Measurements from ENCODE around the gene KLF8. TPM values are rescaled to one million over a fixed set of nuclear protein-coding genes. Genes with fewer than 3 reads are reported as not detected.

KLF8 gene
- total and polyA plus RNA-seq, 2 experiments from 2014 or later: 1.7 to 1.8 TPM

- in situ Hi-C loops (cut with MboI): no loop called here
These were observed 21.9 kb downstream of the KLF8 start for GRCh38 chrX:56253832-56254703.

GRCh38 chrX:56268888-56269287 is 36.7 kb downstream of the KLF8 start:
- H3F3A ChIP-seq (ENCODE audit: insufficient read depth): no peaks in the 10 kb centered on the region
- no peaks in the 10 kb centered on the region for H3K9me2 ChIP-seq (ENCODE audit: insufficient read depth)
- H3K9me3 ChIP-seq (ENCODE audit: low read depth): no peaks in the 10 kb centered on the region
- no peaks in the 10 kb centered on the region for H3K4me1 ChIP-seq (ENCODE audit: insufficient read depth)
- in situ Hi-C loops (cut with MboI): no loop called here
- no peaks in the 10 kb centered on the region for H4K20me1 ChIP-seq (ENCODE audit: insufficient read depth)
- no peaks in the 10 kb centered on the region for H3K36me3 ChIP-seq (ENCODE audit: low read depth)
- H3K4me3 ChIP-seq: no peak overlapping the region
- H3K4me2 ChIP-seq (ENCODE audit: unreplicated experiment): no peak overlapping the region
- no peak for DNase-seq
- no peak for TF ChIP-seq EZH2 (IDR thresholded peaks at IDR 0.05; ENCODE audit: insufficient read depth, poor library complexity, severe bottlenecking)
- TF ChIP-seq EZH2phosphoT487 (IDR thresholded peaks at IDR 0.05; ENCODE audit: insufficient read depth, low read depth): no peak
- no peaks in the 10 kb centered on the region for H3K79me2 ChIP-seq (ENCODE audit: insufficient read depth)
- WGBS, 2 experiments (ENCODE audit: low coverage in 1 of 2, low lambda C conversion rate in 2 of 2, missing lambda C conversion rate in 2 of 2): 62 to 83% methylated on average over 1 of the region's 1 CpG
- no peaks in the 10 kb centered on the region for H3K27me3 ChIP-seq (replicated peaks; ENCODE audit: insufficient read depth)
- no peak overlapping the region for H3K9ac ChIP-seq
- no peak overlapping the region for H2AFZ ChIP-seq
- H3K27ac ChIP-seq: no peak overlapping the region

More at GRCh38 chrX:56253832-56254703, 21.9 kb downstream of the KLF8 start:
- 69 to 86% methylated on average over 8 to 10 of the region's 10 CpGs for WGBS, 2 experiments (ENCODE audit: low coverage in 1 of 2, low lambda C conversion rate in 2 of 2, missing lambda C conversion rate in 2 of 2)
- DNase-seq: no peak
- H3K27ac ChIP-seq: no peak overlapping the region
- H3K4me1 ChIP-seq (ENCODE audit: insufficient read depth): no peaks in the 10 kb centered on the region
- no peak overlapping the region for H3K9ac ChIP-seq
- no peaks in the 10 kb centered on the region for H4K20me1 ChIP-seq (ENCODE audit: insufficient read depth)
- H3K27me3 ChIP-seq (replicated peaks; ENCODE audit: insufficient read depth): no peaks in the 10 kb centered on the region
- no peak overlapping the region for H2AFZ ChIP-seq
- TF ChIP-seq EZH2 (IDR thresholded peaks at IDR 0.05; ENCODE audit: insufficient read depth, poor library complexity, severe bottlenecking): no peak
- TF ChIP-seq EZH2phosphoT487 (IDR thresholded peaks at IDR 0.05; ENCODE audit: insufficient read depth, low read depth): no peak
- H3K79me2 ChIP-seq (ENCODE audit: insufficient read depth): no peaks in the 10 kb centered on the region
- no peaks in the 10 kb centered on the region for H3K36me3 ChIP-seq (ENCODE audit: low read depth)
- no peak overlapping the region for H3K4me3 ChIP-seq
- H3K9me3 ChIP-seq (ENCODE audit: low read depth): no peaks in the 10 kb centered on the region
- H3F3A ChIP-seq (ENCODE audit: insufficient read depth): no peaks in the 10 kb centered on the region
- no peak overlapping the region for H3K4me2 ChIP-seq (ENCODE audit: unreplicated experiment)
- no peaks in the 10 kb centered on the region for H3K9me2 ChIP-seq (ENCODE audit: insufficient read depth)

DNA sequence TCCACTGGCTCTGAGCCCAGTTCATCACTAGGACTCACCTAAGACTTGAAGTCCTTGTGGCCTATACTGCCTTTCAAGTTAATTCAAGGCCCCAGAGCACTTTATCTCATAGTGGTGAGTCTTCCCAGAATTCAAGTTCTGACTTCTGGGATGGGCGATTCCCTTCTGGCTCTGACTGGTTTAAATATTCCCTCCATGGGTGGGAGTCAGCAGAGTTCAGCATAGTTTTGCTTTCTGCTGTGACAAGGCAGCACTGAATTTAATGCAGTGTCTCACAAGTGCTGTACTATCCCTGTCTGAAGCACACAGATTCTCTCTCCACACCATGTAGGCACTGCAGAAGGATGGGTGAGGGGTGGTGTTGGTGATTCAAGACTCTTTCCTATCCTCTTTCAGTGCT is 46.5 kb downstream of the KLF8 start:
- no peaks in the 10 kb centered on the region for H3K36me3 ChIP-seq (ENCODE audit: low read depth)
- H3K9ac ChIP-seq: no peak overlapping the region
- H3K9me3 ChIP-seq (ENCODE audit: low read depth): no peaks in the 10 kb centered on the region
- no peak overlapping the region for H3K4me3 ChIP-seq
- no peak overlapping the region for H3K4me2 ChIP-seq (ENCODE audit: unreplicated experiment)
- no peak overlapping the region for H2AFZ ChIP-seq
- H3F3A ChIP-seq (ENCODE audit: insufficient read depth): no peaks in the 10 kb centered on the region
- TF ChIP-seq EZH2 (IDR thresholded peaks at IDR 0.05; ENCODE audit: insufficient read depth, poor library complexity, severe bottlenecking) (no peak), EZH2phosphoT487 (IDR thresholded peaks at IDR 0.05; ENCODE audit: insufficient read depth, low read depth) (no peak)
- 56 to 70% methylated on average over 1 of the region's 1 CpG for WGBS, 2 experiments (ENCODE audit: low coverage in 1 of 2, low lambda C conversion rate in 2 of 2, missing lambda C conversion rate in 2 of 2)
- in situ Hi-C loops (cut with MboI): loop anchor here (25.0 kb wide), 1 partner anchor 434 kb away; no protein-coding TSS in a partner anchor
- H3K9me2 ChIP-seq (ENCODE audit: insufficient read depth): no peaks in the 10 kb centered on the region
- H3K27ac ChIP-seq: no peak overlapping the region
- no peaks in the 10 kb centered on the region for H3K27me3 ChIP-seq (replicated peaks; ENCODE audit: insufficient read depth)
- no peaks in the 10 kb centered on the region for H3K79me2 ChIP-seq (ENCODE audit: insufficient read depth)
- H4K20me1 ChIP-seq (ENCODE audit: insufficient read depth): no peaks in the 10 kb centered on the region
- H3K4me1 ChIP-seq (ENCODE audit: insufficient read depth): no peaks in the 10 kb centered on the region
- DNase-seq: no peak

- H3K4me1 ChIP-seq (ENCODE audit: insufficient read depth): no peaks in the 10 kb centered on the region
- 78 to 88% methylated on average over 2 of the region's 2 CpGs for WGBS, 2 experiments (ENCODE audit: low coverage in 1 of 2, low lambda C conversion rate in 2 of 2, missing lambda C conversion rate in 2 of 2)
- no peaks in the 10 kb centered on the region for H3K9me2 ChIP-seq (ENCODE audit: insufficient read depth)
- H3K4me2 ChIP-seq (ENCODE audit: unreplicated experiment): no peak overlapping the region
- no peaks in the 10 kb centered on the region for H3K79me2 ChIP-seq (ENCODE audit: insufficient read depth)
- H3K9me3 ChIP-seq (ENCODE audit: low read depth): no peaks in the 10 kb centered on the region
- H3K27ac ChIP-seq: no peak overlapping the region
- no peak overlapping the region for H3K4me3 ChIP-seq
- H3K36me3 ChIP-seq (ENCODE audit: low read depth): no peaks in the 10 kb centered on the region
- no peaks in the 10 kb centered on the region for H4K20me1 ChIP-seq (ENCODE audit: insufficient read depth)
- DNase-seq: no peak
- H3K27me3 ChIP-seq (replicated peaks; ENCODE audit: insufficient read depth): no peaks in the 10 kb centered on the region
- H2AFZ ChIP-seq: no peak overlapping the region
- no peak overlapping the region for H3K9ac ChIP-seq
- no peaks in the 10 kb centered on the region for H3F3A ChIP-seq (ENCODE audit: insufficient read depth)
- TF ChIP-seq EZH2 (IDR thresholded peaks at IDR 0.05; ENCODE audit: insufficient read depth, poor library complexity, severe bottlenecking): no peak
- no peak for TF ChIP-seq EZH2phosphoT487 (IDR thresholded peaks at IDR 0.05; ENCODE audit: insufficient read depth, low read depth)
- in situ Hi-C loops (cut with MboI): loop anchor here (25.0 kb wide), 1 partner anchor 432 kb away; no protein-coding TSS in a partner anchor
These were observed 47.7 kb downstream of the KLF8 start for GRCh38 chrX:56279863-56280262.

Data from GM23248 (cell line).